Natural killer cell (primary cell): ENCODE data around the gene CSPG4. TPM values are rescaled to one million over a fixed set of nuclear protein-coding genes. Genes with fewer than 3 reads are reported as not detected.
A peak's percentile ranks its signal among the peaks of the same experiment; 100 is the strongest.

Source experiments
- ATAC-seq, 3 donors: fragments of 150-1000 bp in 2 of 3; fragments of 200-7000 bp in 1 of 3; cut with Tn5 transposase; 1 replicate in 1 of 3; 2 replicates in 2 of 3; pipeline ENCODE4 v1.10.0; 2021; ENCODE audit warnings: mild to moderate bottlenecking in 2 of 3, moderate library complexity in 2 of 3
- DNase-seq, 2 donors: peaks; one replicate each; pipeline versions ENCODE4 v3.0.0 to v3.0.0-alpha.2; 2013 to 2021; ENCODE audit warnings: mixed read lengths in 1 of 2
- H3K27ac ChIP-seq: one replicate; pipeline ENCODE4 v1.5.1; 2013; ENCODE audit warnings: mild to moderate bottlenecking, low read length
- H3K27me3 ChIP-seq: one replicate; pipeline ENCODE4 v1.6.1; 2013; ENCODE audit warnings: low read length; ENCODE audit not compliant: control insufficient read depth, insufficient read depth
- H3K36me3 ChIP-seq: one replicate; pipeline ENCODE4 v1.6.1; 2013; ENCODE audit warnings: low read length; ENCODE audit not compliant: control insufficient read depth, insufficient read depth
- H3K4me1 ChIP-seq: one replicate; pipeline ENCODE4 v1.6.1; 2013; ENCODE audit warnings: low read length; ENCODE audit not compliant: control insufficient read depth, insufficient read depth
- H3K4me3 ChIP-seq: one replicate; pipeline ENCODE4 v1.5.1; 2013; ENCODE audit warnings: low read length
- H3K9me3 ChIP-seq: one replicate; pipeline ENCODE4 v1.6.1; 2013; ENCODE audit warnings: low read length; ENCODE audit not compliant: control insufficient read depth, insufficient read depth
- H3K27ac Mint-ChIP-seq, 2 donors: one replicate each; pipeline ENCODE4 v1.8.0; 2022; ENCODE audit warnings: mild to moderate bottlenecking in 2 of 2, mixed read lengths in 2 of 2, moderate library complexity in 1 of 2
- H3K27me3 Mint-ChIP-seq, 2 donors: one replicate each; pipeline ENCODE4 v1.8.0; 2022; ENCODE audit warnings: low read depth in 2 of 2, mixed read lengths in 2 of 2
- H3K36me3 Mint-ChIP-seq: one replicate; pipeline ENCODE4 v1.8.0; 2022; ENCODE audit warnings: mixed read lengths
- H3K4me1 Mint-ChIP-seq, 2 donors: one replicate each; pipeline ENCODE4 v1.8.0; 2022; ENCODE audit warnings: mixed read lengths in 2 of 2
- H3K4me3 Mint-ChIP-seq: one replicate; pipeline ENCODE4 v1.8.0; 2022; ENCODE audit warnings: mild to moderate bottlenecking, moderate library complexity, mixed read lengths
- H3K9me3 Mint-ChIP-seq, 2 donors: one replicate each; pipeline ENCODE4 v1.8.0; 2022; ENCODE audit warnings: mixed read lengths in 2 of 2
- WGBS: methylation state at CpG from one replicate; pipeline ENCODE4 v1.1.7; 2013; ENCODE audit warnings: missing lambda C conversion rate; ENCODE audit not compliant: insufficient coverage; 5-methylcytosine and 5-hydroxymethylcytosine counted together
- intact Hi-C: fragments of 100-400 bp; cut with micrococcal nuclease; formaldehyde crosslinking; loops from one replicate; pipeline ENCODE4 v1.14.2; 2022
- total RNA-seq, 4 donors: library from RNA; stranded (reverse); fragments of 120-200 nt in 1 of 4; gene quantifications; one replicate each; pipeline versions ENCODE4 v1.2.3 to v1.2.4, GENCODE V29; 2013 to 2022
- TF ChIP-seq, protein P1 (sequence below): fragments of 200-600 bp; IDR thresholded peaks from one replicate; pipeline ENCODE4 v1.8.0; 2022; ENCODE audit warnings: antibody characterized with exemption

Gene CSPG4
- total RNA-seq, 3 donors from 2014 or later (not counting 1 experiment from before 2014, with no cell fraction given) = 0.05 to 0.09 (median 0.07) TPM

DNA sequence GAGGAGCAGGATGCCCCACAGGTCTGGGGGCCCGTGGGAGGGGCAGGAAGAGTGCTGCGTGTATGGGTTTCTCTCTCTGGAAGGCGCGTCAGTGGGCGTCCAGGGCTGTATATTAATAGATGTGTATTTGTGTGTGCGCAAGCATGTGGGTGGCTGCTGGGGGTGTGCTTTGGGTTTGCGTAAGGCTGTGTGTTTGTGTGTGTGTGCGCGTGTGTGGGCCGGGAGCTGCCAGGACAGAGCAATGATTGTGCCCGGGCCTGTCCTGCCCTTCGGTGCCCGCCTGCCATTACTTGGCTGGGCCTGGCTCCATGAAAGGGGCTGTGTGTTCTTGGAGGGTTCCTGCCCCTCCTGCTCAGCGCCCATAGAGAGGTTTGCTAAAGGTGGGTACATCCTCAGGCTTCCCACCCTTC is 16.3 kb downstream of the CSPG4 start:
- no peaks in the 10 kb centered on the region for H3K9me3 Mint-ChIP-seq
- Histone ChIP-seq H3K4me3 (no peak overlapping the region), H3K4me1 (peaks cover 79% of the 10 kb centered on the region), H3K27me3 (no peaks in the 10 kb centered on the region), H3K36me3 (no peaks in the 10 kb centered on the region), H3K27ac (no peak overlapping the region), H3K9me3 (no peaks in the 10 kb centered on the region)
- H3K4me3 Mint-ChIP-seq = no peak overlapping the region
- TF ChIP-seq, protein P1, sequence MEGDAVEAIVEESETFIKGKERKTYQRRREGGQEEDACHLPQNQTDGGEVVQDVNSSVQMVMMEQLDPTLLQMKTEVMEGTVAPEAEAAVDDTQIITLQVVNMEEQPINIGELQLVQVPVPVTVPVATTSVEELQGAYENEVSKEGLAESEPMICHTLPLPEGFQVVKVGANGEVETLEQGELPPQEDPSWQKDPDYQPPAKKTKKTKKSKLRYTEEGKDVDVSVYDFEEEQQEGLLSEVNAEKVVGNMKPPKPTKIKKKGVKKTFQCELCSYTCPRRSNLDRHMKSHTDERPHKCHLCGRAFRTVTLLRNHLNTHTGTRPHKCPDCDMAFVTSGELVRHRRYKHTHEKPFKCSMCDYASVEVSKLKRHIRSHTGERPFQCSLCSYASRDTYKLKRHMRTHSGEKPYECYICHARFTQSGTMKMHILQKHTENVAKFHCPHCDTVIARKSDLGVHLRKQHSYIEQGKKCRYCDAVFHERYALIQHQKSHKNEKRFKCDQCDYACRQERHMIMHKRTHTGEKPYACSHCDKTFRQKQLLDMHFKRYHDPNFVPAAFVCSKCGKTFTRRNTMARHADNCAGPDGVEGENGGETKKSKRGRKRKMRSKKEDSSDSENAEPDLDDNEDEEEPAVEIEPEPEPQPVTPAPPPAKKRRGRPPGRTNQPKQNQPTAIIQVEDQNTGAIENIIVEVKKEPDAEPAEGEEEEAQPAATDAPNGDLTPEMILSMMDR = no peak
- peaks cover 6 to 15% of the 10 kb centered on the region in 2 donors for H3K27me3 Mint-ChIP-seq
- DNase-seq (no peak), ATAC-seq (no peak)
- WGBS = 73% methylated on average over 14 of the region's 14 CpGs
- H3K36me3 Mint-ChIP-seq = no peaks in the 10 kb centered on the region
- intact Hi-C loops = no loop called here
- peak overlapping the region in 1 of 2 donors; percentile 74 for H3K27ac Mint-ChIP-seq
- H3K4me1 Mint-ChIP-seq = peaks cover 26 to 65% of the 10 kb centered on the region in 2 donors

DNA sequence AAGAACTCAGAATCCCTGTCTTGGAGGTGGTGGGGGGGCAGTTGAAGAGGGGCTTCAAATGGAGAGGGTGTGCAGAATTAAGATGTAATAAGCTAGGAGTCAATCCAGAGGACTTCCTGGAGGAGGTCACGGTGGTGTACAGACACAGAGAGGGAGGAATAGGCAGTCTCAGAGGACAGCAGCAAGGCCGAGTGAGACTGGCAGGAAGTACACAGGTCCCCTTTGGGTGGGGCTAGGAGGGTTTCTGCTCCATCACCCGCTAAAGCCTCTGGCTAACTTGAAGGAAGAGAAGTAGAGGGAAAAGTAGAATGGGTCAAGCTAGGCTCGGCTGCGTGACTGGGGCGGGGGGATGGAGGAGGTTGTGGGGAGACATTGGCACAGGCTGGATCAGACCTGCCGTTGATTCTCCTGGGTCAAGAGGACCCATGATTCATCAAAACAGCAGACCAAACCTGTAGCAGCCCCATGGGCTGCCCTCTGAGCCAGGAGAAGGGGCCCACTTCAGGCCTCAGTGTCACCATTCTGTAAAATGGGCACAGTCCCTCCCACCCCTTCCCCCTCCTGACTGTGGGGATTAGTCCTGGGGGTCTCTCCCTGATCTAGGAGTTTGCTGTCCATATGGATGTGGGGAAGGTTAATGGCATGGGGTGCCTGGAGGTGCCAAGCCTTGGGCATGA is 16.9 kb downstream of the CSPG4 start:
- Histone ChIP-seq H3K27ac (peak overlapping the region; percentile 63), H3K27me3 (no peaks in the 10 kb centered on the region), H3K9me3 (no peaks in the 10 kb centered on the region), H3K4me1 (peaks cover 73% of the 10 kb centered on the region), H3K36me3 (no peaks in the 10 kb centered on the region), H3K4me3 (no peak overlapping the region)
- TF ChIP-seq, protein P1 = no peak
- ATAC-seq = no peak
- intact Hi-C loops = no loop called here
- peak overlapping the region; percentile 37 for H3K4me3 Mint-ChIP-seq
- WGBS = 46% methylated on average over 7 of the region's 7 CpGs
- no peaks in the 10 kb centered on the region for H3K9me3 Mint-ChIP-seq
- no peak for DNase-seq
- H3K27me3 Mint-ChIP-seq = peaks cover 6 to 15% of the 10 kb centered on the region in 2 donors
- peak overlapping the region; percentile 38 to 74 for H3K27ac Mint-ChIP-seq
- no peaks in the 10 kb centered on the region for H3K36me3 Mint-ChIP-seq
- peaks cover 26 to 61% of the 10 kb centered on the region in 2 donors for H3K4me1 Mint-ChIP-seq

DNA sequence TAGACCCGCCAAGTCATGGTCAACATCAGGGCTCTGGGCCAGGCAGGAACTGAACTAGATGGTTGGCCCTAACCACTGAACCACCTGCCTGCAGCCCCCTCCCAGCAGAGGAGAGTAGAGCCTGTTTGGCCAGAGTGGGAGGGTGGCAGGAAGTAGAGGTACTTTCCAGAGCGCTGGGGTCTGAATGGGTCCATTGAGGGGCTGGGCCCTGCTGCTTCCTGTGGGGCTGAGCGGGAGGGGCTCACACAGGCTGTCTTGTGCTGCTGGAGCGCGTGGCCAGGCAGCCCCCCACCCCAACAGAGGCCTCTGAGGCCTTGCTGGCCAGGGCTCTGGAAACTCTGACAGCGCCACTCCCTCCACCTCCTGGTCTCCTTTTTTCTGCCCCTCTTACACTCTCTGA is 17.4 kb downstream of the CSPG4 start:
- H3K9me3 Mint-ChIP-seq = no peaks in the 10 kb centered on the region
- H3K4me3 Mint-ChIP-seq = peak overlapping the region; percentile 6
- peaks cover 26 to 56% of the 10 kb centered on the region in 2 donors for H3K4me1 Mint-ChIP-seq
- H3K27me3 Mint-ChIP-seq = peaks cover 6 to 15% of the 10 kb centered on the region in 2 donors
- DNase-seq (no peak), ATAC-seq (peak in 1 of 3 donors; percentile 30)
- TF ChIP-seq, protein P1 = no peak
- Histone ChIP-seq H3K9me3 (no peaks in the 10 kb centered on the region), H3K27ac (peak overlapping the region; percentile 63), H3K4me3 (no peak overlapping the region), H3K4me1 (peaks cover 68% of the 10 kb centered on the region), H3K27me3 (no peaks in the 10 kb centered on the region), H3K36me3 (no peaks in the 10 kb centered on the region)
- 25% methylated on average over 6 of the region's 6 CpGs for WGBS
- H3K27ac Mint-ChIP-seq = peak overlapping the region; percentile 38 to 74
- H3K36me3 Mint-ChIP-seq = no peaks in the 10 kb centered on the region
- intact Hi-C loops = no loop called here
